GM19372 (cell line): ENCODE results near the gene FBP1.

Source experiments
- ATAC-seq: cut with Tn5 transposase; IDR thresholded peaks from one replicate; pipeline ENCODE4 v1.9.1; 2021; ENCODE audit warnings: mild to moderate bottlenecking, low read depth, moderate library complexity; ENCODE audit not compliant: unreplicated experiment

FBP1 gene

GRCh38 chr9:94657021-94657725, 17.9 kb upstream of the FBP1 start:
- no peak for ATAC-seq

DNA sequence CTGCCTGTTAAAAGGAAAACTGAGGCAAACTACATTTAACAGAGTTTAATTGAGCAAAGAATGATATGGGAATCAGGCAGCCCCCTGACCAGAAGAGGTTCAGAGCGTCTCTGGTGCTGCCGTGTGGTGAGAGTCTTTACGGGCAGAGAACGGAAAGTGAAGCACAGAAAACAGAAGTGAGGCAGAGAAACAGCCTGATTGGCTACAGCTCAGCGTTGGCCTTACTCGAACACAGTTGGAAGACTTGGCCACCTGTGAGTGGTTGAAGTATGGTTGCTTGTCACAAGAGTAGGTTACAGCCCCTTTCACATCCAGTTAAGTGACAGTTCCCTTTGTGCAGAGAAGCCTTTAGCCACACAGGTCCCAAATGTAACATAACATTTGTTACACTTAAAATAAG, 16.9 kb upstream of the FBP1 start:
- ATAC-seq, result peak; percentile 100

GRCh38 chr9:94655739-94656138, 16.4 kb upstream of the FBP1 start:
- no peak for ATAC-seq

DNA sequence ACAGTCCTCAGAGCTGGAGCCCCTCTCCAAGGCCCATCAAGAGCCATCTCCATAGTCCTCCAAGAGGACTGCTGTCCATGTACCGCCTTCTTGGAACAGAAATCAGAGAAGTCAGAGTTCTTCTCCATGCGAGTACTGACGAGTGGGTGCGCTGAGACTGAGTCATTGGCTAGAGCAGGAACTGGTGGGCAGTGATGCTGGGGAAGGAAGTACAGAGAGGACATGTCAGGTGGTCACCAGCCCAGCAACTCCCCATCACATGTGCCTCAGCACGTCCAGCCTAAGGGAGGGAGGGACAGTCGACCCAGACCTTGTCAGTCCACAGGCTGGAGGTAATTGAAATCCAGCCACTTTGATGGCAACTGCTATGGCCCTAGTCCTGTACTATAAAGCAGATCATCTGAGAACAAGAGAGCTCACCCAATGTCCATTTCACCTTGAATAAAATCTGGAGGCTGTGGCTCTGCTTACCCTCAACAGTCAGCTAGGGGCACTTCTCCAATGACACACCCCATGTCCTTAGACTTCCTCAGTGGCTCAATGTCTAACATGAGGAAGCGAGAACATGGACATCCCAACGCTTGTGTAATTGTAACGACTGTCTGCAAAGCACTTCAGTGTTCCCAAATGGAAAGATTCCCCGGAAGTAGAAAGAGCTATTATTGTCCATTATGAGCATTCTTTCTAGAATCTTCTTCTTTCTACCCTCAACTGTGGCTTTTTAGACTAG, 15.0 kb upstream of the FBP1 start:
- no peak for ATAC-seq

GRCh38 chr9:94650949-94651348, 11.6 kb upstream of the FBP1 start:
- ATAC-seq, result no peak

GRCh38 chr9:94649100-94649819, 9.9 kb upstream of the FBP1 start:
- no peak for ATAC-seq

DNA sequence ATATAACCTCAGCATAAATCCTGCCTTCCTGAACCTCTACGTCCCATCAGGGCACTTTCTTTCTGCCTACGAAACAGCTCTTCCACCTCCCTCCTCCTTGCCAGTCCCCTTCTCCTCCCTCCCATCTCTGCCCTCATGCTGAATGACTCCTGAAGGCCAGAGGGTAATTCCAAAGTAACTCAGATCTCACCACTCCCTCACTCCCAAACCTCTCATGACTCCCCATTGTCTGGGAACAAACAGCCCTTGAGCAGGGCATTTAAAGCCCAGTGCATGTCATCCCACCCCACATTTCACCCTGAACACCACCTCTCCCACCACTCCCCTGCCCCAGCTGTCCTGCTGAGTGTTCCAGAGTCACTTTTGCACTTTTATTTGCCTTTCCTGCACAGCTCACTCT, 8.9 kb upstream of the FBP1 start:
- ATAC-seq, result no peak

DNA sequence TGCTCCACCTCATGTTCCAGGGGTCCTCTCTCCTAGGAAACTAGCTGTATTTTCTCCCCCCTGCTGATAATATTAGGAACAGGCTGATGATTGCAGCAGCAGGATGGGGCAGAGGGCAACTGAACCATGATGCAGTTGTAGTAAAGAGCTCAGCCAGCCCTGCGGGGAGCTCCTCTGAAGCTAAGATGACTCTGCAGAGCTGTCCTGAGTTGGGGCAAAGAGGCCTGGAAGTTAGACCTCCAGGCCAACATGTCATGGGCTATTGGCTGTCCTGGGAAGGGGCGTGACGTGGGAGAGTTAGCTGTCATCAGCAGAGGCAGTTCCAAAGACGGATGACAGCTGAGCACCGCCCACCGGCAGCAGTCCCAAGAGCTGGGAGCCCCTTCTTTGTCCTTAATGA, 6.6 kb upstream of the FBP1 start:
- no peak for ATAC-seq

- ATAC-seq, result no peak
These were observed 5.2 kb upstream of the FBP1 start for GRCh38 chr9:94644543-94644942.

- no peak for ATAC-seq
These were observed 4.4 kb upstream of the FBP1 start for GRCh38 chr9:94643741-94644140.

DNA sequence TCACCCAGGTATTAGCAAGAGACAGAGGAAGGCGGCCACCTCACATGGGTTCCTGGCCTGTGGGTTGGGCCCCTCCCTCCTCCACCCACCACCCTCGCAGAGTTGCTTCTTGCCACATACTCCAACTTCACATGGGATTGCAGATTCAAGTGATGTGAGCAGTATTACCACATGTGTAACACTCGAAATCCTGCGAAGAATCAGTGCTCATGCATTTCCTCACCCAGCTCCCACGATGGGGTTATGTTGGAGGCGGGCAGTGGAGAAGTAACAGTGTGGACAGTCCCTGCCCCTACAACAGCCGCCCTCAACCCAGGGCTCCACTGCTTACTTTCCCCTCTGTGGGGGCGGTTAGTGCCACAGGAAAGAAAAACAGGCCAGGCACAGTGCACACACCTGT, 3.9 kb upstream of the FBP1 start:
- no peak for ATAC-seq

GRCh38 chr9:94642501-94642900, 3.2 kb upstream of the FBP1 start:
- ATAC-seq, result no peak

- no peak for ATAC-seq
These were observed 670 bp upstream of the FBP1 start for GRCh38 chr9:94639999-94640376.

GRCh38 chr9:94638335-94639060, 820 bp downstream of the FBP1 start:
- ATAC-seq, result no peak

- ATAC-seq, result no peak
These were observed 6.6 kb downstream of the FBP1 start for GRCh38 chr9:94632737-94633136.

GRCh38 chr9:94631599-94631998, 7.7 kb downstream of the FBP1 start:
- no peak for ATAC-seq

DNA sequence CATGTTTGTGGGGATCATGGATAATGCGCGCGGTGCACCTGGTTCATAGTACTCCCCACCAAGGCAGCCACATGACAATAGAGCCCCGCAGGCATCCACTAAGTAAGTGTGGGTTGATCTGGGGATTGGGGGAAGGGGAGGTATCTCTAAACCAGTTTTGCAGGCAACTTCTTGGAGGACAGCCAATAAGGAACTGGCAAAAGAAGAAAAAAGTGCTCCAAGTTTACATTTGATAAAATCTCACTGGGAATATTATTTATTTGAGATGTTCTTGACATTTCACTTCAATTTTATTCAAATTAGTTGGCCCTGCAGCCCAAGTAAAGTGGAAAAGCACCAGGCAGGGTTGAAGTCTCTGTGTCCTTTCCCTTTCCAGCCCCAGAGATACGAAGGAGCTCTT, 8.5 kb downstream of the FBP1 start:
- ATAC-seq, result no peak

DNA sequence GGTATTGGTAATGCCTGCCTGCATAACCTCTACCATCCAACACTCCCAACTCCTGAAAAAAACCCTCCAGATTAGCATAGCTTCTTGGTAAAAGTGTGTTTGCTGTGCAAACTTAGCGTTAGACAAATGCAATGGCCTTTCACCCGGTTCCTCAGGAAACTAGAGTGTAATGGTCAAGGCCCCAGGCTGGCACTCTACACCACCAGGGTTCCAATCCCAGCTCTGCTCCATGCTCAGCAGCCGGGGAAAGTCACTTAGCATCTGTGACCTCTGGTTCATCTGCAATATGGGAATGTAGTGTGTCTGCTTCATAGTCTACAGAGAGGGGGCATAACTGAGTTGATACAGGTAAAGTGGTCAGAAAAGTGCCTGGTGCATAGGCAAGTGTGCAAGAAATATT, 9.0 kb downstream of the FBP1 start:
- no peak for ATAC-seq

- no peak for ATAC-seq
These were observed 12.0 kb downstream of the FBP1 start for GRCh38 chr9:94627287-94627686.

DNA sequence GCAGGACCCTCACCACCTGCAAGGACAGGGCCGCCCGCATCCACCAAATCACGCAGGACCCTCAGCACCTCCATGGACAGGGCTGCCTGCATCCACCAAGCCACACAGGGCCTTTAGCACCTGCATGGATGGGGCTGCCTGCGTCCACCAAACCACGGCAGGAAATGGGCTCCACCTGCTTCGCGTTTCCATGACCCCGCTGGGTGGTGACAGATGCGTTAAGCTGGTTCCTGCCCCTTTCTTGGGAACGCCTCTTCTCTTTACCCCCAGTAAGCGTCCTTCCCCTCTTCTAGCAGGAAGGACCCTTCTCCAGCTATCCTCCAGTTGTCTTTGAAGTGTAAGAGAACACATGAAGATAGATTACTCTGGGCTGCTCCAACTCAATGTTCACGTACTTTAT, 13.5 kb downstream of the FBP1 start:
- ATAC-seq, result no peak

GRCh38 chr9:94624629-94625028, 14.7 kb downstream of the FBP1 start:
- no peak for ATAC-seq
